ENCODE data around the gene TMEM87B. TPM values are rescaled to one million over a fixed set of nuclear protein-coding genes. Genes with fewer than 3 reads are reported as not detected.
"Not testable (repeated sequence)": the region's sequence is repeated elsewhere in the genome, so short reads cannot be mapped to it uniquely, and the experiment has no call there.

The TMEM87B gene
- total RNA-seq, 1 experiment from 2014 or later: 18.7 TPM

GRCh38 chr2:112065966-112066365 is 10.9 kb downstream of the TMEM87B start:
- DNase-seq (ENCODE audit: low spot score): no peak

GRCh38 chr2:112069794-112070193 is 14.7 kb downstream of the TMEM87B start:
- DNase-seq (ENCODE audit: low spot score): not testable (repeated sequence)

- DNase-seq (ENCODE audit: low spot score): no peak
Measured at GRCh38 chr2:112073875-112074274, 18.8 kb downstream of the TMEM87B start.

GRCh38 chr2:112074506-112074905 is 19.4 kb downstream of the TMEM87B start:
- DNase-seq (ENCODE audit: low spot score): no peak

- peak; percentile 5 for DNase-seq (ENCODE audit: low spot score)
Measured at GRCh38 chr2:112075490-112076260, 20.6 kb downstream of the TMEM87B start.

GRCh38 chr2:112077814-112078213 is 22.7 kb downstream of the TMEM87B start:
- DNase-seq (ENCODE audit: low spot score): no peak

- no peak for DNase-seq (ENCODE audit: low spot score)
Measured at GRCh38 chr2:112081262-112081661, 26.2 kb downstream of the TMEM87B start.

GRCh38 chr2:112084689-112085374 is 29.8 kb downstream of the TMEM87B start:
- DNase-seq (ENCODE audit: low spot score): no peak

- no peak for DNase-seq (ENCODE audit: low spot score)
Measured at GRCh38 chr2:112085375-112085730, 30.3 kb downstream of the TMEM87B start.

- no peak for DNase-seq (ENCODE audit: low spot score)
Measured at GRCh38 chr2:112085916-112086669, 31.0 kb downstream of the TMEM87B start.

GRCh38 chr2:112087346-112088020 is 32.4 kb downstream of the TMEM87B start:
- no peak for DNase-seq (ENCODE audit: low spot score)

GRCh38 chr2:112089375-112089774 is 34.3 kb downstream of the TMEM87B start:
- no peak for DNase-seq (ENCODE audit: low spot score)

- no peak for DNase-seq (ENCODE audit: low spot score)
Measured at GRCh38 chr2:112092286-112093041, 37.4 kb downstream of the TMEM87B start.

- no peak for DNase-seq (ENCODE audit: low spot score)
Measured at GRCh38 chr2:112093216-112093615, 38.1 kb downstream of the TMEM87B start.

- DNase-seq (ENCODE audit: low spot score): no peak
Measured at GRCh38 chr2:112095681-112096080, 40.6 kb downstream of the TMEM87B start.

- no peak for DNase-seq (ENCODE audit: low spot score)
Measured at GRCh38 chr2:112096098-112096497, 41.0 kb downstream of the TMEM87B start.

- DNase-seq (ENCODE audit: low spot score): no peak
Measured at GRCh38 chr2:112108178-112108832, 53.2 kb downstream of the TMEM87B start.

GRCh38 chr2:112109278-112109677 is 54.2 kb downstream of the TMEM87B start:
- DNase-seq (ENCODE audit: low spot score): no peak

- no peak for DNase-seq (ENCODE audit: low spot score)
Measured at GRCh38 chr2:112110966-112111365, 55.9 kb downstream of the TMEM87B start.

GRCh38 chr2:112113354-112113753 is 58.3 kb downstream of the TMEM87B start:
- not testable (repeated sequence) for DNase-seq (ENCODE audit: low spot score)

- DNase-seq (ENCODE audit: low spot score): no peak
Measured at GRCh38 chr2:112118148-112118547, 63.1 kb downstream of the TMEM87B start.

All from HT-29 (cell line).